GM18951 (cell line): ENCODE data around the gene WASF1.

ENCODE experiments used
- POLR2A ChIP-seq: IDR thresholded peaks from 4 replicates; pipeline ENCODE4 v1.6.1; 2011; ENCODE audit warnings: mild to moderate bottlenecking; ENCODE audit not compliant: insufficient read length, insufficient read depth; ENCODE audit errors: extremely low read depth
- in situ Hi-C: fragments of 300-500 bp; cut with MboI; formaldehyde crosslinking; loops from one replicate; pipeline ENCODE4 v1.12.0; 2022; ENCODE audit warnings: low sequenced_read_pairs, mixed read lengths, inconsistent platforms; ENCODE audit not compliant: unreplicated experiment

WASF1 gene

DNA sequence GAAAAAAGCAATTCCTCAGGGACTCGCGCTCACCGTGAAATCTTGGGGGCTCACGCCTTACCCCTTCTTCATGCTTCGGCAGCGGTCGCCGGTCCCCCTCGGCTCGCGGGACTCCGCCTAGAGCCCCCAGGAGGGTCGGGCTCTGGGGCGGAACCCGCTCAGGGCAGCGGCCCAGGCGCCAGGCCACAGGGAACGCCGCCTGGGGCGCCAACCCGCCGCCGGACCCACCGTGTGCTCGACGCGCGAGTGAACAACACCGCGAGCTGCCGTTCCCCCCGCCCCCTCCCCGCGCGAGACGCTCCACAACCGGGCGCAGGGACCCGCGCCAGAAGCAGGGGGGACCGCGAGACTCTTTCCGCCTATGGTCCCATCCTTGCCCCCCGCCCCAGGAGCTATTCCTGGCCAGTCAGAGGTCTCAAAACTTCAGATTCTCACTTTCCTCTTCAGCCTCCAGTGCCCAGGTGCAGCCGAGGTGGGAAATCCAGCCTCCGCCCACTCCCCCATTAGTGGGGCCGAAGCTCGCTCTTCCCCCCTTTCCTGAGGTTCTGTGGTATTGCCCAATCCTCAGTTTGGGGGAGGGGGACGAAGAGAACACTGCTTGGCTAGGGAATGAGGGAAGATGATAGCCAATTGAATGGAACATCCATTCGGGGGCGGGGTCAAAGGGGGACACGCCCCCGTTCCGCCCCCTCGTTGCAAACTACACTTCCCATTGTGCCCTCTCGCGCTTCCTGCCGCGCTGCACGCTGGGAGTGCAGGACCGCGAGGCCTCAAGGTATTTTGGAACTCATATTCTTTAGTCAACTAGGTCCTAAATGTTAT lies at the start of gene WASF1:
TSS of gene WASF1 (minus strand) at position 265 of the 822 bp plus-strand sequence. CDS start 52,069 bp downstream, outside the sequence.
- in situ Hi-C loops, result no loop called here
- TF ChIP-seq POLR2A, result no peak

DNA sequence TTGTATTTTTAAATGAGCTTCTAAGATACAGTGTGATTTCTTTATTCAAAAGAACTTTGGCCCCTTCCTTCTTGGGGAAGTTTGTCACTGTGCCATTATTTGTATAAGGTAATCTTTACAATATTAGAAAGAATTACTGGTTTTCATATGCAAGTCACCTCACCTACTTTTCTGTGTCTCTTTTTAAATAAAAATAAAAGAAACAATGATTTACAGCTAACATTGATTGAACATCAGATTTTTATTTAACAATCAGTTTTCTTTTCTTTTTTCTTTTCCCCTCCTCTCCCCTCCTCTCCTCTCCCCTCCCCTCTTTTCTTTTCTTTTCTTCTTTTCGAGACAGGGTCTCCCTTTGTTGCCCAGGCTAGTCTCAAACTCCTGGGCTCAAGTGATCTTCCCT lies 46.8 kb upstream of the WASF1 start:
- in situ Hi-C loops, result no loop called here
- TF ChIP-seq POLR2A, result no peak

DNA sequence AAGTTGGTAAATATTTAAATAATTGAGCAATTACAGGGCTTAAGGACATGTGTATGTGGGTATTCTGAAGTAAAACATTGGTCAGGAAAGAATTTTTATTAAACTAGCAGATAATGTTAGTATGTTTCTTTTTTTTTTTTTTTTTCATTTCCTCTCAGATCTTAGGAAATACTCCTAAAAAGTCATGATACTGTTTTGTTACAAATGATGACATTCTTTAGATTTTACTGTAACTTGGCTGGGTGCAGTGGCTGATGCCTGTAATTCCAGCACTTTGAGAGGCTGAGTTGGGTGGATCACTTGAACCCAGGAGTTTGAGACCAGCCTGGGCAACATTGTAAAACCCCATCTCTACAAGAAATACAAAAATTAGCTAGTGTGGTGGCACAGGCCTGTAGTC lies 42.3 kb upstream of the WASF1 start:
- in situ Hi-C loops, result no loop called here

DNA sequence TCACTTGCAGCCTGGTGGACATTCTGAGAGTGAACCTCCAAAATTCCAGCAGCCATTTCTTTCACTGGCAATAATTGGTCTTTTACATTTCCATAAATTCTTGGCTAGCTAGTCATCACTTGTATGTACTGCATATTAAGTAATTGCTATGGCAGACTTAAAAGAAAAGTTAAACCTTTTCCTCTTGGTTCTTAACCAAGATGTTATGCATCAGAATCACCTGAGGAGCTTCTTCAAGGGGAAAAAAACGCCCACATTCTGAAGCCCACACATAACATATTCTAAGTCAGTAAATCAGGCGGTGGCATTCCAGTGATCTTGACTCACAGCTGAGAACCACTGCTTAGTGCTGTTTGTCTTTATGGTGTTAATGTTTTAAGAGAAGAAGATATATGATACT lies 37.8 kb upstream of the WASF1 start:
- no peak for TF ChIP-seq POLR2A

More for the DNA sequence above, 42.3 kb upstream of the WASF1 start:
- no peak for TF ChIP-seq POLR2A

DNA sequence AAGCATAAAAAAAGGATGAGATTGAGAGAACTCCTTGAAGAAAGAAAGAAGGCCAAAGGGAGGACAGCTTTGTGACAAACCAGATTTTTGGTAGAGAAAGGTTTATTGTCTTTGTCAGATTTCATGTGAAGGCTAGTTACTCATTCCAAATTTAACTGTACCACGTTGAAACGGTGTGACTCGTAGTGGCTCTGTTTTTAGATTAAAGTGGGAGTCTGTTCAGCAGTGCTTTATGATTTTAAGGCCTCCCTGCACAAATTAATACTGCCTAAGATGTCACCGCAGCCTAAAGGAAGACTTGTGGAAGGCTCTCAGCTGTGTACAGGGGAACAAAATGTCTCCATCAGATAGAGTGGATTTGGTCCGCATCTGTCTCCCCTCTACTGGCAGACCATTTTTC lies 36.7 kb upstream of the WASF1 start:
- TF ChIP-seq POLR2A, result no peak
- in situ Hi-C loops, result no loop called here

More for the DNA sequence above, 37.8 kb upstream of the WASF1 start:
- in situ Hi-C loops, result no loop called here

DNA sequence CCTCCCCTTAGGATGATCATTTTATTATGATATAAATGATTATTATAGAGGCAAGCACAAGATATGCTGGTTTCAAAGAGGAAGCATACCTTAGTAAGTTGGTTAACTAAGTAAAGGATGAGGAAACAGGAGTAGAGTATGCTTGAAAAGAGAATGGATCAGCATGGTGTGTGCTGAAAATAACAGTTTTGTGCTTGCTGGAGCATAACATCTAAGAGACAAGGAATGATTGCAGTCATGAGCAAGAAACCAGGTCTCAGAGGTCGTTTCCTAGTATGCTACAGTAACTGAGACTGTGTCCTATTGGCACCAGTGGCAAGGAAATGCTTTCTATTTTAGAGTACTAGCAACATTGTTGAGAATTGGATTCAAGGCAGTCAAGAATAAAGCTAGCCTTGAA lies 34.9 kb upstream of the WASF1 start:
- no peak for TF ChIP-seq POLR2A
- in situ Hi-C loops, result no loop called here

DNA sequence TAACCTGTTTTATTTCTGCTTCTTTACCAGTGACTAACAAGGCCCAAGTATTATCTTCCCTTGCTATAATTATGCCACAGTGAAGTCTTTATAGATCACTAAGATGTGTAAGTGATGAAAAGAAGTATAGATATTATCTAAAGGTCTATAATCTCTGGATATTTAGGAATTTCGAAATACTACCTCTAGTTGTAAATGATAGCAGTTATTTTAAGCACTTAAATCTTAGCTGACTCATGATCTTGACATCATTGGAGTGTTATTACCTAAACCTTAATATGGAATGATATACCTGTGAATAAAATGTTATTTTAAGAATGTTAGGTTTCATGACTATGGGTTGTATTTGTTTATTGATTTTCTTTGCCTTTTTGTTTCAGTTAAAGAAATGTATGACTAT lies 32.3 kb upstream of the WASF1 start:
- in situ Hi-C loops, result no loop called here
- no peak for TF ChIP-seq POLR2A

DNA sequence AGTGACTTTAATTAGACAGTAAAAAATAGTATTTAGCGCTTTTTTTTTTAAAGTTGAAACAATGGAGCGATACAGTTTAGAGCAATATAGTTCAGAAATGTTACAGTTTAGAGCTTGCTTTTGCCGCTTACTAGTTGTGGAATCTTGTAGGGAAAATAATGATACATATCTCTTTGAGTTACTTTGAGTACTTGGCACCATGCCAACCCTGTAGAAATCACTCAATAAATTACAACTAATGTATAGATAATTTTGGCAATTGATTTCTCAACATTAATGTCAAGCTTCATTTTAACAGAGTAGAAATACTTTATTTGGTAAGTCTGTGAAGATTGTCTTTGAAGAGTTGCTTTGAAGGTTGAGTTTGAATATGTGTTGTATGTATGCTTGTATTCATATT lies 28.2 kb upstream of the WASF1 start:
- in situ Hi-C loops, result no loop called here
- no peak for TF ChIP-seq POLR2A

DNA sequence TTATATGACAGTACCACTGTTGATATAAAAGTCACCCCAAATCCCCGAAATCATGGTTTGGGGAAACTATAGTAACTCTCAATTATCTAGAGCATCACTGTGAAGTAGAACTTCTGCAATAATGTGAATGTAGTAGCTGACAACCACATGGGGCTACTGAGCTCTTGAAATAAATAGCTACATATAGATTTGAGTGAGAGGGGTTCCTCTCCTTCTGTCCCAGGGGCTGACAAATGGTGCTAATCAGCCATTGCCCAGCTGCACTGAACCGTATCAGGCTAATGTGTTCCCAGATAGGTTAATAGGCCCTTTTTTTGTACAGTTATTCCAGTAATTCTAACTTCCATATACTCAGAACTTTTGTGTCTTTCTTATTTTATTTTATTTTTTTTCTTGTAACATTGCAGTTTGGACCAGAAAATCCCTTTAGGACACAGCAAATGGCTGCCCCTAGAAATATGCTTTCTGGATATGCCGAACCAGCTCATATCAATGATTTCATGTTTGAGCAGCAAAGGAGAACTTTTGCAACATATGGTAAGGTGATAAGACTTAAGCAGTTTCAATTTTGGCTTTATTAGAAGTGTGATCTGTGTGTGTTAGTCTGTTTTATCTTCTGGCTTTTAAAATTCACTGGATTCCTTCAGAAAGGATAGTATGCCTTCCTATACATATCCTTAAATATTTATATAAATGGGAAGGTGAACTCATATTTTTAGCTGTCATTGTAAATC lies 21.8 kb upstream of the WASF1 start:
- no peak for TF ChIP-seq POLR2A
- in situ Hi-C loops, result no loop called here

DNA sequence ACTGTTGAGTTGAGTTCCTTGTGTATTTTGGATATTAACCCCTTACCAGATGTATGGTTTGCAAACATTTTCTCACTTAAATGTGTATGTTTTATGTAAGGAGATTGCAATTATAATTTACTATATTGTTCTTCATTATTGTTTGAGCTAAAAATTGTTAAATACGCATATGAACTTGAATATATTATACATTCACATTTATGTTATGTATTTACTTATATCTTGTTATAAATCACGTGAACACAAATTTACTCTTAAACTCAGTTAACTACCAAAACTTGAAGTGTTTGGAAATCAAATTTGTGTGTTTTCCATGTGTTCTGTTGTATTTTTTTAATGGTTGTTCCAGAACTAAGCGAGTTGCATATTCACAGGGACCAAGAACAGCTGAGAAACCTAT lies 19.1 kb upstream of the WASF1 start:
- no peak for TF ChIP-seq POLR2A
- in situ Hi-C loops, result no loop called here

DNA sequence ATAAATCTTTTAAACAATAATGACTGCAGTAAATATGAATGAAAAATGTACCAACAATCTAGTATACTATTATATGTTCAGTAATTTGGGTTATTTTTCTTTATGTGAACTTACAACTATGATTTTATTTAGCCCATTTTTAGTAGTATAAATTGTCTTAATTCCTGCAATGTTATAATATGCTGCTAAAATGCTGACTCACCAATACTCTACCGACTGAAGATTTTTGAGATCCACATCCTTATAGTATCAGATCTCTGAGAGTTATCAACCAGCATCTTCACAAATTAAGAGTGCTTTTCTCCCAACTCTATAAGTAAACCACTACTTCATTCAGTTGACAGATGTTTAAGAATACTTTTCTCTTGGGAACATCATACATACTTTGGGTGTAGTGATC lies 17.4 kb upstream of the WASF1 start:
- TF ChIP-seq POLR2A, result no peak
- in situ Hi-C loops, result no loop called here

DNA sequence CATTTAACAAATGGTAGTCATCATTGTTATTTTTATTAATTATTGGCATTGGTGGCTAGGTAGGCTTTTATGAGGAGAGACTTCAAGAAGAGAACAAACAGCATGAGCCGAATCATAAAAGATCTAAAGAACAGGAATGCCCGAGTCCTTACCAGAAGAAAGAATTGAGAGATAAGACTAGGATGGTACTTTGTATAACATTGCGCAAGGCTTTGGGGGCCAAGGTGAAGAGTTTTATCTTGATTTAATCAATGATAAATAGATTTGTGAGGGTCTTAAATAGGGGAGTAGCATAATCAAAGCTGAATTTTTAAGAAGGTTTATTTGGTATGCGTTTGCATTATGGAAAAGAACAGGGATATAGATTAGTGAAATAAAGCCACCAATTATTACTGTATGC lies 16.2 kb upstream of the WASF1 start:
- no peak for TF ChIP-seq POLR2A
- in situ Hi-C loops, result no loop called here

DNA sequence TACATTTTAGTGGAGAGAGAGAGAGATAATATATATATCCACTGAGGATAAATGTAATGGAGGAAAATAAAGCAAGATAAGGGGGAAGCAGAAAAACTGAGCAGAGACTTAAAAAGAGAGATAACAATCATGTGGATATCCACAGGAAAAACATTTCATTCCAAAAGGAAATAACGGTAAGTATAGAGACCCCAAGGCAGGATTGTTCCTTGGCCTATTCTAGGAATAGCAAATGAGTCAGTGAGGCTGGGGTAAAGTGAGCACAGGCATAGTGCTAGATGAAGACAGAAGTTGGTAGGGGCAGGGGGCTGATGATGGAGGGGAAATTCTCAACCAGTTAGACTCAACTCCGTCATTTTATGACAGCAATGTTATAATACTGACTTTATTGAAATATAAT lies 12.0 kb upstream of the WASF1 start:
- in situ Hi-C loops, result no loop called here
- TF ChIP-seq POLR2A, result no peak

DNA sequence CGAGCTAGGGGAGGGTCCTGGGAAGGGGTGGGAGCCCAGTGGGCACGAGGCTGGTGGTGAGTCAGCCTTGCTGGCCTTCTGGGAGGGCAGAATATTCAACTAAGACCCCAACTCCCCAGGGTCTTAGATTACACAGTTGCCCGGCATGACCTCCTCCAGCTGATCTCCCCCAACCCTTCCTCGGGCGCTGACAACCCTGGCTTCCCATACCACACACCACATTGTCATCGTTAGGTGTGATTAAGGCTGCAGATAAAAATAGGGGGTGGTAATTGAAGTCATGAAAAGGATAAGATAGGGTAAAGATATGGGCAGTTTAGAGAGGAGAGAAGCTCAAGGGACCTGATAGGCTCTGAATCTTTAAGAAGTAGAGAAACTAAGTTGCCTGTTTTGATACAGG lies 11.3 kb upstream of the WASF1 start:
- TF ChIP-seq POLR2A, result no peak
- in situ Hi-C loops, result no loop called here
